WTC11 (cell line): ENCODE data around the gene HOXA9. TPM values are rescaled to one million over a fixed set of nuclear protein-coding genes. Genes with fewer than 3 reads are reported as not detected.

Source experiments
- ATAC-seq: fragments of 200-7000 bp; cut with Tn5 transposase; 2 replicates; pipeline ENCODE4 v1.10.0; 2021; ENCODE audit warnings: mild to moderate bottlenecking, moderate library complexity
- CTCF ChIA-PET: fragments of 300-600 bp; sonication (Branson Sonifier 250); formaldehyde crosslinking; loops from one replicate; lab custom pipeline; 2021; ENCODE audit warnings: antibody characterized with exemption; lab: Charles Lee
- POLR2A ChIA-PET: fragments of 350-600 bp; sonication (Branson Sonifier 250); formaldehyde crosslinking; loops from one replicate; lab custom pipeline; 2021; ENCODE audit warnings: antibody characterized with exemption; lab: Charles Lee
- DNase-seq: peaks from one replicate; pipeline ENCODE4 v3.0.0; 2021; ENCODE audit warnings: low spot score
- H3K27ac Mint-ChIP-seq: 2 replicates; pipeline ENCODE4 v1.8.0; 2021; ENCODE audit warnings: mixed read lengths
- H3K27me3 Mint-ChIP-seq: 2 replicates; pipeline ENCODE4 v1.8.0; 2021; ENCODE audit warnings: low read depth, mild to moderate bottlenecking, moderate library complexity, mixed read lengths
- H3K36me3 Mint-ChIP-seq: 2 replicates; pipeline ENCODE4 v1.8.0; 2021; ENCODE audit warnings: mixed read lengths
- H3K4me1 Mint-ChIP-seq: 2 replicates; pipeline ENCODE4 v1.8.0; 2022; ENCODE audit warnings: mixed read lengths
- H3K4me3 Mint-ChIP-seq: 2 replicates; pipeline ENCODE4 v1.8.0; 2021; ENCODE audit warnings: mild to moderate bottlenecking, moderate library complexity, mixed read lengths
- H3K9me3 Mint-ChIP-seq: 2 replicates; pipeline ENCODE4 v1.8.0; 2021; ENCODE audit warnings: mixed read lengths
- ATF1 ChIP-seq: sonication (generic); formaldehyde crosslinking; IDR thresholded peaks from 2 replicates; pipeline ENCODE4 v1.8.1; 2023; ENCODE audit warnings: mild to moderate bottlenecking, moderate library complexity, missing genetic modification reagents
- FOXP1 ChIP-seq: sonication (generic); formaldehyde crosslinking; IDR thresholded peaks from 2 replicates; pipeline ENCODE4 v1.8.0; 2022; ENCODE audit warnings: missing genetic modification reagents, mild to moderate bottlenecking, moderate library complexity, borderline replicate concordance
- MXD4 ChIP-seq: fragments of 250-450 bp; sonication (Bioruptor Pico); IDR thresholded peaks from 2 replicates; pipeline ENCODE4 v1.8.0; 2021; ENCODE audit warnings: mild to moderate bottlenecking, moderate library complexity, borderline replicate concordance
- NR3C1 ChIP-seq: sonication (generic); formaldehyde crosslinking; conservative IDR thresholded peaks from 2 replicates; pipeline ENCODE4 v1.8.1; 2023; ENCODE audit warnings: low read depth, mild to moderate bottlenecking, missing genetic modification reagents
- OVOL2 ChIP-seq: fragments of 250-450 bp; sonication (Bioruptor Pico); IDR thresholded peaks from 2 replicates; pipeline ENCODE4 v1.9.0; 2021; ENCODE audit warnings: mild to moderate bottlenecking, borderline replicate concordance
- SMAD3 ChIP-seq: sonication (generic); formaldehyde crosslinking; IDR thresholded peaks from 2 replicates; pipeline ENCODE4 v1.8.0; 2022; ENCODE audit warnings: missing genetic modification reagents, mild to moderate bottlenecking, borderline replicate concordance
- ZBTB21 ChIP-seq: sonication (generic); formaldehyde crosslinking; IDR thresholded peaks from 2 replicates; pipeline ENCODE4 v1.8.1; 2023; ENCODE audit warnings: mild to moderate bottlenecking, missing genetic modification reagents, borderline replicate concordance
- ZNF232 ChIP-seq: sonication (generic); formaldehyde crosslinking; IDR thresholded peaks from 2 replicates; pipeline ENCODE4 v1.8.0; 2022; ENCODE audit warnings: mild to moderate bottlenecking, missing genetic modification reagents
- ZNF416 ChIP-seq: fragments of 250-450 bp; sonication (Bioruptor Pico); IDR thresholded peaks from 2 replicates; pipeline ENCODE4 v1.9.0; 2021; ENCODE audit warnings: mild to moderate bottlenecking, inconsistent platforms
- total RNA-seq: library from RNA; stranded (reverse); gene quantifications from 3 replicates; pipeline ENCODE4 v1.2.3, GENCODE V29; 2021
- TF ChIP-seq, protein P1 (sequence below): sonication (generic); formaldehyde crosslinking; IDR thresholded peaks from 2 replicates; pipeline ENCODE4 v1.8.0; 2023; ENCODE audit warnings: missing genetic modification reagents, mild to moderate bottlenecking, borderline replicate concordance
- TF ChIP-seq, protein P2 (sequence below): fragments of 250-450 bp; sonication (Bioruptor Pico); IDR thresholded peaks from 2 replicates; pipeline ENCODE4 v2.1.2; 2022; ENCODE audit warnings: mild to moderate bottlenecking, moderate library complexity
- TF ChIP-seq, protein P3 (sequence below): sonication (generic); formaldehyde crosslinking; IDR thresholded peaks from 2 replicates; pipeline ENCODE4 v1.8.1; 2023; ENCODE audit warnings: mild to moderate bottlenecking, missing genetic modification reagents
- TF ChIP-seq, protein P4 (sequence below): sonication (generic); formaldehyde crosslinking; IDR thresholded peaks from 2 replicates; pipeline ENCODE4 v1.8.1; 2023; ENCODE audit warnings: mild to moderate bottlenecking, missing genetic modification reagents, moderate library complexity
- TF ChIP-seq, protein P5 (sequence below): sonication (generic); formaldehyde crosslinking; conservative IDR thresholded peaks from 2 replicates; pipeline ENCODE4 v1.8.1; 2022; ENCODE audit warnings: mild to moderate bottlenecking, missing genetic modification reagents
- TF ChIP-seq, protein P6 (sequence below): sonication (generic); formaldehyde crosslinking; IDR thresholded peaks from 2 replicates; pipeline ENCODE4 v1.8.0; 2022; ENCODE audit warnings: missing genetic modification reagents

Gene HOXA9
- total RNA-seq, 1 experiment from 2014 or later: not detected

DNA sequence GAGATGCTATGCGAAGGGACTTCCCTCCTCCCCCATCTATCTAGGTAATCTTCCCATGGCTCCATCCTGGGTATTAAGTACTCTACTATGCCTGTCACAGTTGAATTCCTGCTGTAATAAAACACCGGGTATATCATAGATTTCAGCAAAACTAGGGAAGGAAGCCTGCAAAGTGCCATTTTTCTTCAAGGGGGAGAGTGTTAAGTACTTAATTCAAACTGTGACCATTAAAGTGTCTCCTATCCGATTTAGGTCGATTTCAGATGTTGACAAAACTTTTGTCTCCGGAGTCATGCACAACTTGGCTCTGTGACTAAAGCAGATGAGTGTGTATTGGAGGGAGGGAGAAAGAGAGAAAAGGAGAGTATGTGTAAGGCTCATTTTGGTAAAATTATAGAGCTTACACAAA lies 39.3 kb downstream of the HOXA9 start (continued):
- TF ChIP-seq, protein P1, sequence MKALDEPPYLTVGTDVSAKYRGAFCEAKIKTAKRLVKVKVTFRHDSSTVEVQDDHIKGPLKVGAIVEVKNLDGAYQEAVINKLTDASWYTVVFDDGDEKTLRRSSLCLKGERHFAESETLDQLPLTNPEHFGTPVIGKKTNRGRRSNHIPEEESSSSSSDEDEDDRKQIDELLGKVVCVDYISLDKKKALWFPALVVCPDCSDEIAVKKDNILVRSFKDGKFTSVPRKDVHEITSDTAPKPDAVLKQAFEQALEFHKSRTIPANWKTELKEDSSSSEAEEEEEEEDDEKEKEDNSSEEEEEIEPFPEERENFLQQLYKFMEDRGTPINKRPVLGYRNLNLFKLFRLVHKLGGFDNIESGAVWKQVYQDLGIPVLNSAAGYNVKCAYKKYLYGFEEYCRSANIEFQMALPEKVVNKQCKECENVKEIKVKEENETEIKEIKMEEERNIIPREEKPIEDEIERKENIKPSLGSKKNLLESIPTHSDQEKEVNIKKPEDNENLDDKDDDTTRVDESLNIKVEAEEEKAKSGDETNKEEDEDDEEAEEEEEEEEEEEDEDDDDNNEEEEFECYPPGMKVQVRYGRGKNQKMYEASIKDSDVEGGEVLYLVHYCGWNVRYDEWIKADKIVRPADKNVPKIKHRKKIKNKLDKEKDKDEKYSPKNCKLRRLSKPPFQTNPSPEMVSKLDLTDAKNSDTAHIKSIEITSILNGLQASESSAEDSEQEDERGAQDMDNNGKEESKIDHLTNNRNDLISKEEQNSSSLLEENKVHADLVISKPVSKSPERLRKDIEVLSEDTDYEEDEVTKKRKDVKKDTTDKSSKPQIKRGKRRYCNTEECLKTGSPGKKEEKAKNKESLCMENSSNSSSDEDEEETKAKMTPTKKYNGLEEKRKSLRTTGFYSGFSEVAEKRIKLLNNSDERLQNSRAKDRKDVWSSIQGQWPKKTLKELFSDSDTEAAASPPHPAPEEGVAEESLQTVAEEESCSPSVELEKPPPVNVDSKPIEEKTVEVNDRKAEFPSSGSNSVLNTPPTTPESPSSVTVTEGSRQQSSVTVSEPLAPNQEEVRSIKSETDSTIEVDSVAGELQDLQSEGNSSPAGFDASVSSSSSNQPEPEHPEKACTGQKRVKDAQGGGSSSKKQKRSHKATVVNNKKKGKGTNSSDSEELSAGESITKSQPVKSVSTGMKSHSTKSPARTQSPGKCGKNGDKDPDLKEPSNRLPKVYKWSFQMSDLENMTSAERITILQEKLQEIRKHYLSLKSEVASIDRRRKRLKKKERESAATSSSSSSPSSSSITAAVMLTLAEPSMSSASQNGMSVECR (CRISPR knock-in tag): no peak
- no peak for TF ChIP-seq ZNF416 (CRISPR knock-in tag)
- TF ChIP-seq, protein P2, sequence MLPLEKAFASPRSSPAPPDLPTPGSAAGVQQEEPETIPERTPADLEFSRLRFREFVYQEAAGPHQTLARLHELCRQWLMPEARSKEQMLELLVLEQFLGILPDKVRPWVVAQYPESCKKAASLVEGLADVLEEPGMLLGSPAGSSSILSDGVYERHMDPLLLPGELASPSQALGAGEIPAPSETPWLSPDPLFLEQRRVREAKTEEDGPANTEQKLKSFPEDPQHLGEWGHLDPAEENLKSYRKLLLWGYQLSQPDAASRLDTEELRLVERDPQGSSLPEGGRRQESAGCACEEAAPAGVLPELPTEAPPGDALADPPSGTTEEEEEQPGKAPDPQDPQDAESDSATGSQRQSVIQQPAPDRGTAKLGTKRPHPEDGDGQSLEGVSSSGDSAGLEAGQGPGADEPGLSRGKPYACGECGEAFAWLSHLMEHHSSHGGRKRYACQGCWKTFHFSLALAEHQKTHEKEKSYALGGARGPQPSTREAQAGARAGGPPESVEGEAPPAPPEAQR (CRISPR knock-in tag): no peak
- no peak for TF ChIP-seq ZNF232 (CRISPR knock-in tag)
- TF ChIP-seq SMAD3: no peak
- TF ChIP-seq, protein P3, sequence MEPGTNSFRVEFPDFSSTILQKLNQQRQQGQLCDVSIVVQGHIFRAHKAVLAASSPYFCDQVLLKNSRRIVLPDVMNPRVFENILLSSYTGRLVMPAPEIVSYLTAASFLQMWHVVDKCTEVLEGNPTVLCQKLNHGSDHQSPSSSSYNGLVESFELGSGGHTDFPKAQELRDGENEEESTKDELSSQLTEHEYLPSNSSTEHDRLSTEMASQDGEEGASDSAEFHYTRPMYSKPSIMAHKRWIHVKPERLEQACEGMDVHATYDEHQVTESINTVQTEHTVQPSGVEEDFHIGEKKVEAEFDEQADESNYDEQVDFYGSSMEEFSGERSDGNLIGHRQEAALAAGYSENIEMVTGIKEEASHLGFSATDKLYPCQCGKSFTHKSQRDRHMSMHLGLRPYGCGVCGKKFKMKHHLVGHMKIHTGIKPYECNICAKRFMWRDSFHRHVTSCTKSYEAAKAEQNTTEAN (CRISPR knock-in tag): no peak
- TF ChIP-seq ATF1 (CRISPR knock-in tag): no peak
- TF ChIP-seq ZBTB21: no peak
- TF ChIP-seq, protein P4, sequence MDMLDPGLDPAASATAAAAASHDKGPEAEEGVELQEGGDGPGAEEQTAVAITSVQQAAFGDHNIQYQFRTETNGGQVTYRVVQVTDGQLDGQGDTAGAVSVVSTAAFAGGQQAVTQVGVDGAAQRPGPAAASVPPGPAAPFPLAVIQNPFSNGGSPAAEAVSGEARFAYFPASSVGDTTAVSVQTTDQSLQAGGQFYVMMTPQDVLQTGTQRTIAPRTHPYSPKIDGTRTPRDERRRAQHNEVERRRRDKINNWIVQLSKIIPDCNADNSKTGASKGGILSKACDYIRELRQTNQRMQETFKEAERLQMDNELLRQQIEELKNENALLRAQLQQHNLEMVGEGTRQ (CRISPR knock-in tag): no peak
- TF ChIP-seq FOXP1: no peak

DNA sequence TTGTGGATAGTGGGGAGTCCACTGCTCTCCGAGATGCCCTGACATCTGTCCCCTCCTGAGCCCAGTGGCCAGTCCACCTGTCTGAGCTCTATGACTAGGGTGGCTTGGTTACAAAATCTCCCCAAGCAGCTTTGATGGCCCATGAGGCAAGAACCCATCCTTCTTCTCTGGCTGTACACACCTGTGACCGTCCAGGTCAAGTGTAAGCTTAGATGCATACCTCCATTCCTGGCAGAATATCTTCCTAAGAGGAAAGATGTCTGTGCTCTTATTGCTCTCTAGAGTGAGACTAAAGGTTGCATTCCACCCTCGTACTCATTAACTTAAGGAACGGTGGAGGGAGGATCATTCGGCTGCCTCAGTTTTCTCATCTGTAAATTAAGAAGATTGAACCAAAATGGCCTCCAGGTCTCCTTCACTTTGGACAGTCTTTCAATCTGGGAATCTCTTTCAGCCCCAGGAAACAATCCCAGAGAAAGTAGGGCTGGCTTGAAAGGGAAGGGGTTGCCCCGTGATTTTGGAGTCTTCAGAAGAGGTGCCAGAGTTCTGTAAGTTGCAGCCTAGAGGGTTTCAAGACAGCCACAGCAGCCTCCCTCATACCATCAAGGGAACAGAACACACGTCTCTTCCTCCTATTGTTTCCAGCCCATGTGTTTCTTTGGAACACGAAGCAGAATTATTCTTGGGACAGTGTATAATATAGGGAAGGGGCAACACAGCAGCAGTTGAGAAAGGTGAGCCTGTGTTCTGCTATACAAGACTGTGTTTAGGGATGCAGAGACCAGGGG lies 40.2 kb downstream of the HOXA9 start:
- no peak overlapping the region for H3K27ac Mint-ChIP-seq
- H3K27me3 Mint-ChIP-seq: peaks cover 99% of the 10 kb centered on the region
- no peak for TF ChIP-seq NR3C1 (CRISPR knock-in tag)
- TF ChIP-seq, all 79 proteins: peak for 0
- DNase-seq: no peak
- no peak for ATAC-seq
- H3K4me3 Mint-ChIP-seq: no peak overlapping the region
- H3K36me3 Mint-ChIP-seq: no peaks in the 10 kb centered on the region
- ChIA-PET POLR2A (no interaction called here), CTCF (no interaction called here)
- peaks cover 12% of the 10 kb centered on the region for H3K4me1 Mint-ChIP-seq
- no peaks in the 10 kb centered on the region for H3K9me3 Mint-ChIP-seq

DNA sequence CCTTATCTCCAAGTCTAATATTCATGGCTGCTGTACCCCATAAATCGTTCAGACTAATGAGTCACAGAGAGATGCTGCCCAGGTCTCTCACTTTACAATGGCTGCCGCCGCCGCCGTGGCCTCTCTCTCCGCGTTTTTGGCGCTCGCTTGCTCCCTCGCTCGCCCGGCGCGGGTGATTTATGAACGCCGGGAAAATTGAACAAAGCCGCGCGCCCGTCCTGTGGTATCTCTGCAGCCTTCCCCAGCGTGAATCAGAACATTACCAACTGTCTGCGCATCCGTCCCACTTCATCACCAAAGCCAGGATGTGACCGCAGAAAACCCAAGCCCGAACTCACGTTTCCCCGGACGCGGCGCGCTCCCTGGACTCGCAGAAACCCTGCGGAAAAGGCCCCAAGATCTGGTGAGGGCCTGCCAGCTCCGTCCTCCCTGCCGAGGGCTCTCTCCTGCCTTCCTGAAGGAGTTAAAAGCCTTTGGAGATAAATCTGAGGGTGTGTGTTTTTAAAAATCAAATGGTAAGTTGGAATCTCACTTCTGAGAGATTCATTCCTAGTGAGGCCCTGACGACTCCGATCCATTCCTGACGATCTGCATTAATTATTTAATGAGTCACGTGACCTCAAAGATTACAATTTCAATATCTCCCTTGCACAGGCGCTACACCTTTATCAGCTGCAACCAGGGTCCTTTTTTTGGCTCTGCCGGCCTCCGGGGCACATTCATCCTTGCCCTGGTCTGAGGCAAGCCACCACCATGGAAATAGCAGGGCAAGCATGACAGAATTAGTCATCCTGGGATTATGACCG lies 41.0 kb downstream of the HOXA9 start:
- ChIA-PET POLR2A (no interaction called here), CTCF (interaction anchor here (0.9 to 1.9 kb wide), 2 partner anchors 37 to 55 kb away, joined by 4 to 5 read pairs; no protein-coding TSS in a partner anchor)
- no peak overlapping the region for H3K4me3 Mint-ChIP-seq
- no peak overlapping the region for H3K27ac Mint-ChIP-seq
- H3K4me1 Mint-ChIP-seq: peaks cover 9% of the 10 kb centered on the region
- ATAC-seq: no peak
- no peaks in the 10 kb centered on the region for H3K9me3 Mint-ChIP-seq
- peaks cover 100% of the 10 kb centered on the region for H3K27me3 Mint-ChIP-seq
- DNase-seq: no peak
- no peaks in the 10 kb centered on the region for H3K36me3 Mint-ChIP-seq
- TF ChIP-seq, protein P4 (CRISPR knock-in tag): peak; percentile 51
- TF ChIP-seq, protein P5, sequence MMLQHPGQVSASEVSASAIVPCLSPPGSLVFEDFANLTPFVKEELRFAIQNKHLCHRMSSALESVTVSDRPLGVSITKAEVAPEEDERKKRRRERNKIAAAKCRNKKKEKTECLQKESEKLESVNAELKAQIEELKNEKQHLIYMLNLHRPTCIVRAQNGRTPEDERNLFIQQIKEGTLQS (CRISPR knock-in tag): no peak
- no peak for TF ChIP-seq ZNF232 (CRISPR knock-in tag)
- TF ChIP-seq MXD4 (CRISPR knock-in tag): no peak
- TF ChIP-seq, protein P6, sequence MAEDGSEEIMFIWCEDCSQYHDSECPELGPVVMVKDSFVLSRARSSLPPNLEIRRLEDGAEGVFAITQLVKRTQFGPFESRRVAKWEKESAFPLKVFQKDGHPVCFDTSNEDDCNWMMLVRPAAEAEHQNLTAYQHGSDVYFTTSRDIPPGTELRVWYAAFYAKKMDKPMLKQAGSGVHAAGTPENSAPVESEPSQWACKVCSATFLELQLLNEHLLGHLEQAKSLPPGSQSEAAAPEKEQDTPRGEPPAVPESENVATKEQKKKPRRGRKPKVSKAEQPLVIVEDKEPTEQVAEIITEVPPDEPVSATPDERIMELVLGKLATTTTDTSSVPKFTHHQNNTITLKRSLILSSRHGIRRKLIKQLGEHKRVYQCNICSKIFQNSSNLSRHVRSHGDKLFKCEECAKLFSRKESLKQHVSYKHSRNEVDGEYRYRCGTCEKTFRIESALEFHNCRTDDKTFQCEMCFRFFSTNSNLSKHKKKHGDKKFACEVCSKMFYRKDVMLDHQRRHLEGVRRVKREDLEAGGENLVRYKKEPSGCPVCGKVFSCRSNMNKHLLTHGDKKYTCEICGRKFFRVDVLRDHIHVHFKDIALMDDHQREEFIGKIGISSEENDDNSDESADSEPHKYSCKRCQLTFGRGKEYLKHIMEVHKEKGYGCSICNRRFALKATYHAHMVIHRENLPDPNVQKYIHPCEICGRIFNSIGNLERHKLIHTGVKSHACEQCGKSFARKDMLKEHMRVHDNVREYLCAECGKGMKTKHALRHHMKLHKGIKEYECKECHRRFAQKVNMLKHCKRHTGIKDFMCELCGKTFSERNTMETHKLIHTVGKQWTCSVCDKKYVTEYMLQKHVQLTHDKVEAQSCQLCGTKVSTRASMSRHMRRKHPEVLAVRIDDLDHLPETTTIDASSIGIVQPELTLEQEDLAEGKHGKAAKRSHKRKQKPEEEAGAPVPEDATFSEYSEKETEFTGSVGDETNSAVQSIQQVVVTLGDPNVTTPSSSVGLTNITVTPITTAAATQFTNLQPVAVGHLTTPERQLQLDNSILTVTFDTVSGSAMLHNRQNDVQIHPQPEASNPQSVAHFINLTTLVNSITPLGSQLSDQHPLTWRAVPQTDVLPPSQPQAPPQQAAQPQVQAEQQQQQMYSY: no peak
- no peak for TF ChIP-seq OVOL2 (CRISPR knock-in tag)
